Mesothelial cell of epicardium (in vitro differentiated cells): Measurements from ENCODE around the gene RBM11. TPM values are rescaled to one million over a fixed set of nuclear protein-coding genes. Genes with fewer than 3 reads are reported as not detected.
"Not testable (repeated sequence)": the region's sequence is repeated elsewhere in the genome, so short reads cannot be mapped to it uniquely, and the experiment has no call there.

Experiments used
- DNase-seq, 2 experiments: peaks; one replicate each; pipeline ENCODE4 v3.0.0; 2021; ENCODE audit warnings: low spot score in 2 of 2; ENCODE audit not compliant: unreplicated experiment in 2 of 2
- H3K27ac Mint-ChIP-seq: 2 replicates; pipeline ENCODE4 v1.8.0; 2021; ENCODE audit warnings: mixed read lengths
- H3K27me3 Mint-ChIP-seq: 2 replicates; pipeline ENCODE4 v1.8.0; 2021; ENCODE audit warnings: low read depth, mixed read lengths
- H3K36me3 Mint-ChIP-seq: 2 replicates; pipeline ENCODE4 v1.8.0; 2021; ENCODE audit warnings: mixed read lengths
- H3K4me1 Mint-ChIP-seq: 2 replicates; pipeline ENCODE4 v1.8.0; 2021; ENCODE audit warnings: mixed read lengths
- H3K4me3 Mint-ChIP-seq: 2 replicates; pipeline ENCODE4 v1.8.0; 2021; ENCODE audit warnings: mild to moderate bottlenecking, moderate library complexity, mixed read lengths
- H3K9me3 Mint-ChIP-seq: 2 replicates; pipeline ENCODE4 v1.8.0; 2021; ENCODE audit warnings: mixed read lengths
- CTCF ChIP-seq: fragments of 200-600 bp; sonication (generic); IDR thresholded peaks from one replicate; pipeline ENCODE4 v1.5.0; 2021; ENCODE audit warnings: antibody characterized with exemption; ENCODE audit not compliant: unreplicated experiment
- total RNA-seq: library from RNA; stranded (reverse); gene quantifications from 3 replicates; pipeline ENCODE4 v1.2.1, GENCODE V29; 2021

RBM11 gene, protein sequence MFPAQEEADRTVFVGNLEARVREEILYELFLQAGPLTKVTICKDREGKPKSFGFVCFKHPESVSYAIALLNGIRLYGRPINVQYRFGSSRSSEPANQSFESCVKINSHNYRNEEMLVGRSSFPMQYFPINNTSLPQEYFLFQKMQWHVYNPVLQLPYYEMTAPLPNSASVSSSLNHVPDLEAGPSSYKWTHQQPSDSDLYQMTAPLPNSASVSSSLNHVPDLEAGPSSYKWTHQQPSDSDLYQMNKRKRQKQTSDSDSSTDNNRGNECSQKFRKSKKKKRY
- 5.4 to 8.1 TPM (median 6.6 TPM) in 3 replicates for total RNA-seq

GRCh38 chr21:14215971-14216641, at the start of gene RBM11:
RBM11 (plus strand) TSS chr21:14216157; CDS start chr21:14216187, 30 bp downstream.
- Mint-ChIP-seq H3K4me3 (peak within 1 kb of the TSS; percentile 82), H3K4me1 (peaks cover 5% of the 10 kb centered on the region), H3K9me3 (peaks cover 8% of the 10 kb centered on the region), H3K27ac (peak within 1 kb of the TSS; percentile 64), H3K36me3 (no peaks in the 10 kb centered on the region), H3K27me3 (peaks cover 13% of the 10 kb centered on the region)
- DNase-seq: peak; percentile 68 to 79
- TF ChIP-seq CTCF: no peak

DNA sequence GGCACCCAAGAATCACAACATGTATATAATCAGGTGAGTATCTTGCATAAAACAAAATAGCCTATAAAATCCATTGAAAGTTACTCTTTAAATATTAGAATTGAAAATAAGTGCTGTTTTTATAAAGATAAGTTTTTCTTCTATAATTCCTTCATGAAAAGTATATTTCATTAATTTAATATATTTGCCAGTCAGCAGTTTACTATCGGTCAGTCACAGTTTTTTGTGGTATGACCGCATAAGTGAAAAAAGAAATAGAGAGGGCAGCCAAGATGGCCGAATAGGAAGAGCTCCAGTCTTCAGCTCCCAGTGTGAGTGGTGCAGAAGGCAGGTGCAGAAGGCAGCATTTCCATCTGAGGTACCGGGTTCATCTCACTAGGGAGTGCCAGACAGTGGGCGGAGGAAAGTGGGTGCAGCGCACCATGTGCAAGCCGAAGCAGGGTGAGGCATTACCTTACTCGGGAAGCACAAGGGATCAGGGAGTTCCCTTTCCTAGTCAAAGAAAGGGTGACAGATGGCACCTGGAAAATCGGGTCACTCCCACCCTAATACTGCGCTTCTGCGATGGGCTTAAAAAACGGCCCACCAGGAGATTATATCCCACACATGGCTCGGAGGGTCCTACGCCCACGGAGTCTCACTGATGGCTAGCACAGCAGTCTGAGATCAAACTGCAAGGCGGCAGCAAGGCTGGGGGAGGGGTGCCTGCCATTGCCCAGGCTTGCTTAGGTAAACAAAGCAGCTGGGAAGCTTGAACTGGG, 49.3 kb upstream of the RBM11 start:
- H3K27ac Mint-ChIP-seq, H3K4me3 Mint-ChIP-seq, H3K36me3 Mint-ChIP-seq, H3K27me3 Mint-ChIP-seq, H3K4me1 Mint-ChIP-seq, DNase-seq: not testable (repeated sequence)
- H3K9me3 Mint-ChIP-seq: peaks cover 26% of the 10 kb centered on the region

GRCh38 chr21:14206222-14206621, 9.7 kb upstream of the RBM11 start:
- no peak overlapping the region for H3K4me3 Mint-ChIP-seq
- DNase-seq: no peak
- H3K27ac Mint-ChIP-seq: no peak overlapping the region
- H3K36me3 Mint-ChIP-seq: no peaks in the 10 kb centered on the region
- no peaks in the 10 kb centered on the region for H3K27me3 Mint-ChIP-seq
- H3K4me1 Mint-ChIP-seq: no peaks in the 10 kb centered on the region
- no peak for TF ChIP-seq CTCF
- H3K9me3 Mint-ChIP-seq: peaks cover 10% of the 10 kb centered on the region

- H3K4me3 Mint-ChIP-seq: no peak within 1 kb of the TSS
- TF ChIP-seq CTCF: no peak
- no peaks in the 10 kb centered on the region for H3K4me1 Mint-ChIP-seq
- peaks cover 8% of the 10 kb centered on the region for H3K9me3 Mint-ChIP-seq
- no peaks in the 10 kb centered on the region for H3K36me3 Mint-ChIP-seq
- DNase-seq: no peak
- peaks cover 9% of the 10 kb centered on the region for H3K27me3 Mint-ChIP-seq
- no peak within 1 kb of the TSS for H3K27ac Mint-ChIP-seq
Measured at GRCh38 chr21:14210738-14211137, 5.2 kb upstream of the RBM11 start, which contains the start of gene LIPI. LIPI (minus strand) TSS chr21:14210955; CDS start chr21:14210845, 110 bp downstream.

DNA sequence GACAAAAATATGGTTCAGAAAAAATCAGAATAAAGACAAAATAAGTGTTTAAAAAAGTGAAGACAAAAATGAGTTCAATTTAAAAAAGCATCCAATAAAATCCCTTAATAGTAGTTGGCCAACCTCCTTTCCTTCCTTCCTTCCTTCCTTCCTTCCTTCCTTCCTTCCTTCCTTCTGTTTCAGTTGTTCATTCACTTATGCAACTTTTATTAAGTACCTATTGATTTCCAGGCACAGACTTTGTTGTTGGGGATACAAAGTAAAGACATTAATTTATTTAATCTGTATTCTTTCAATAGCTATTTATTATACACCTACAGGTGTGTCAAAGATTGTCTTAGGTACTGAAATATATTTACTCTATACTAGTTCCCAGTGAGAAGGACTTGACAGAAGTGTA, 2.8 kb upstream of the RBM11 start:
- TF ChIP-seq CTCF: no peak
- Mint-ChIP-seq H3K36me3 (no peaks in the 10 kb centered on the region), H3K4me3 (no peak overlapping the region), H3K4me1 (peaks cover 5% of the 10 kb centered on the region), H3K27me3 (peaks cover 13% of the 10 kb centered on the region), H3K9me3 (peaks cover 8% of the 10 kb centered on the region), H3K27ac (no peak overlapping the region)
- no peak for DNase-seq

GRCh38 chr21:14223365-14223764, 7.4 kb downstream of the RBM11 start:
- Mint-ChIP-seq H3K27ac (no peak overlapping the region), H3K27me3 (no peaks in the 10 kb centered on the region), H3K4me3 (no peak overlapping the region), H3K4me1 (no peaks in the 10 kb centered on the region), H3K36me3 (peaks cover 21% of the 10 kb centered on the region), H3K9me3 (peaks cover 15% of the 10 kb centered on the region)
- DNase-seq: no peak
- no peak for TF ChIP-seq CTCF
